Activated CD8-positive, alpha-beta T cell treated with anti-CD3 and anti-CD28 coated beads for 36 hours (primary cell): ENCODE measurements around the gene ELK4. TPM values are rescaled to one million over a fixed set of nuclear protein-coding genes. Genes with fewer than 3 reads are reported as not detected.

Experiments used
- ATAC-seq: fragments of 200-7000 bp; cut with Tn5 transposase; one replicate; pipeline ENCODE4 v1.10.0; 2021; ENCODE audit warnings: mild to moderate bottlenecking, moderate library complexity
- CTCF ChIA-PET: fragments of 350-600 bp; sonication (Branson Sonifier 250); formaldehyde crosslinking; loops from one replicate; lab custom pipeline; 2021; ENCODE audit warnings: antibody characterized with exemption; lab: Charles Lee
- POLR2A ChIA-PET: fragments of 350-600 bp; sonication (Branson Sonifier 250); formaldehyde crosslinking; loops from one replicate; lab custom pipeline; 2021; ENCODE audit warnings: antibody characterized with exemption; lab: Charles Lee
- DNase-seq: peaks from one replicate; pipeline ENCODE4 v3.0.0-alpha.2; 2020
- H3K27ac Mint-ChIP-seq: one replicate; pipeline ENCODE4 v1.8.0; 2021; ENCODE audit warnings: mild to moderate bottlenecking, mixed read lengths
- H3K27me3 Mint-ChIP-seq: one replicate; pipeline ENCODE4 v1.8.0; 2021; ENCODE audit warnings: mixed read lengths
- H3K36me3 Mint-ChIP-seq: one replicate; pipeline ENCODE4 v1.8.0; 2021; ENCODE audit warnings: low read depth, mixed read lengths
- H3K4me1 Mint-ChIP-seq: one replicate; pipeline ENCODE4 v1.8.0; 2021; ENCODE audit warnings: low read depth, mixed read lengths
- H3K4me3 Mint-ChIP-seq: one replicate; pipeline ENCODE4 v1.8.0; 2021; ENCODE audit warnings: mild to moderate bottlenecking, moderate library complexity, mixed read lengths
- H3K9me3 Mint-ChIP-seq: one replicate; pipeline ENCODE4 v1.8.0; 2021; ENCODE audit warnings: mixed read lengths
- CTCF ChIP-seq: fragments of 200-600 bp; IDR thresholded peaks from one replicate; pipeline ENCODE4 v1.8.0; 2022; ENCODE audit warnings: antibody characterized with exemption, mild to moderate bottlenecking
- intact Hi-C: fragments of 100-400 bp; cut with micrococcal nuclease; formaldehyde crosslinking; loops from one replicate; pipeline ENCODE4 v1.10.0; 2022
- total RNA-seq, 2 experiments: library from RNA; stranded (reverse); gene quantifications; one replicate each; pipeline ENCODE4 v1.2.3, GENCODE V29; 2021

The ELK4 gene
- total RNA-seq, result 10 to 100 TPM; 61.5 to 62.1 TPM

GRCh38 chr1:205631768-205632668 is at the start of gene ELK4:
Gene ELK4 (minus strand): TSS chr1:205632011. CDS start chr1:205623882, 8,129 bp downstream.
- peak; percentile 67 for TF ChIP-seq CTCF
- H3K27ac Mint-ChIP-seq, result peak within 1 kb of the TSS; percentile 96
- H3K4me3 Mint-ChIP-seq, result peak within 1 kb of the TSS; percentile 93
- peak; percentile 85 for ATAC-seq
- DNase-seq, result peak; percentile 99
- H3K27me3 Mint-ChIP-seq, result no peaks in the 10 kb centered on the region
- CTCF ChIA-PET, result interaction anchor here (0.8 to 11.8 kb wide), 30 partner anchors 10 to 385 kb away, joined by 3 to 306 read pairs (median 5); partner anchors contain the start of genes RAB29 and SLC45A3
- H3K9me3 Mint-ChIP-seq, result no peaks in the 10 kb centered on the region
- H3K4me1 Mint-ChIP-seq, result peaks cover 32% of the 10 kb centered on the region
- intact Hi-C loops, result loop anchor here (1.0 kb wide), 1 partner anchor 41 kb away; no protein-coding TSS in a partner anchor
- peaks cover 26% of the 10 kb centered on the region for H3K36me3 Mint-ChIP-seq
- POLR2A ChIA-PET, result interaction anchor here (0.6 to 4.8 kb wide), 26 partner anchors 9 to 1952 kb away, joined by 3 to 119 read pairs (median 4); partner anchors contain the start of genes NUCKS1 and SLC45A3

- Mint-ChIP-seq H3K36me3 (no peaks in the 10 kb centered on the region), H3K4me3 (no peak overlapping the region), H3K4me1 (peaks cover 12% of the 10 kb centered on the region), H3K27me3 (peaks cover 9% of the 10 kb centered on the region), H3K9me3 (no peaks in the 10 kb centered on the region), H3K27ac (no peak overlapping the region)
- intact Hi-C loops, result no loop called here
- POLR2A ChIA-PET, result no interaction called here
- no peak for TF ChIP-seq CTCF
- DNase-seq (no peak), ATAC-seq (no peak)
- CTCF ChIA-PET, result interaction anchor here (0.7 to 10.1 kb wide), 6 partner anchors 24 to 196 kb away, joined by 3 to 101 read pairs (median 4); no protein-coding TSS in a partner anchor
Observed at GRCh38 chr1:205681364-205681763, 49.6 kb upstream of the ELK4 start.

- Mint-ChIP-seq H3K27ac (no peak within 1 kb of the TSS), H3K4me3 (peak within 1 kb of the TSS; percentile 72), H3K27me3 (peaks cover 11% of the 10 kb centered on the region), H3K4me1 (peaks cover 12% of the 10 kb centered on the region), H3K36me3 (no peaks in the 10 kb centered on the region), H3K9me3 (no peaks in the 10 kb centered on the region)
- ChIA-PET CTCF (interaction anchor here (0.7 to 10.1 kb wide), 9 partner anchors 11 to 297 kb away, joined by 3 to 101 read pairs (median 5); no protein-coding TSS in a partner anchor), POLR2A (interaction anchor here (0.6 to 1.6 kb wide), 4 partner anchors 10 to 62 kb away, joined by 3 to 5 read pairs (median 4); partner anchors contain the start of gene ELK4)
- intact Hi-C loops, result no loop called here
- DNase-seq, result peak; percentile 48
- ATAC-seq, result peak; percentile 79
- no peak for TF ChIP-seq CTCF
Observed at GRCh38 chr1:205680073-205680851, 48.5 kb upstream of the ELK4 start, which contains the start of gene SLC45A3. Gene SLC45A3 (minus strand): TSS chr1:205680509. CDS start chr1:205664656, 15,853 bp downstream.

GRCh38 chr1:205678286-205679111 is 46.7 kb upstream of the ELK4 start:
- H3K4me3 Mint-ChIP-seq, result peak overlapping the region; percentile 72
- H3K27me3 Mint-ChIP-seq, result peaks cover 11% of the 10 kb centered on the region
- peaks cover 12% of the 10 kb centered on the region for H3K4me1 Mint-ChIP-seq
- no peaks in the 10 kb centered on the region for H3K36me3 Mint-ChIP-seq
- ChIA-PET CTCF (interaction anchor here (0.7 to 10.1 kb wide), 8 partner anchors 9 to 352 kb away, joined by 3 to 101 read pairs (median 3); no protein-coding TSS in a partner anchor), POLR2A (interaction anchor here (1.3 kb wide), 1 partner anchor 46 kb away, joined by 3 read pairs; the partner anchor contains the start of gene ELK4)
- ATAC-seq, result no peak
- intact Hi-C loops, result no loop called here
- no peaks in the 10 kb centered on the region for H3K9me3 Mint-ChIP-seq
- no peak overlapping the region for H3K27ac Mint-ChIP-seq
- TF ChIP-seq CTCF, result no peak
- no peak for DNase-seq
